CD4-positive, alpha-beta T cell treated with Interferon alpha-2 for 1 hour (primary cell): ENCODE measurements around the gene KLK1.
"Not testable (repeated sequence)": the region's sequence is repeated elsewhere in the genome, so short reads cannot be mapped to it uniquely, and the experiment has no call there.

Source experiments
- DNase-seq, 2 donors: peaks; one replicate each; pipeline ENCODE4 v3.0.0-alpha.2; 2020 to 2022

The KLK1 gene

DNA sequence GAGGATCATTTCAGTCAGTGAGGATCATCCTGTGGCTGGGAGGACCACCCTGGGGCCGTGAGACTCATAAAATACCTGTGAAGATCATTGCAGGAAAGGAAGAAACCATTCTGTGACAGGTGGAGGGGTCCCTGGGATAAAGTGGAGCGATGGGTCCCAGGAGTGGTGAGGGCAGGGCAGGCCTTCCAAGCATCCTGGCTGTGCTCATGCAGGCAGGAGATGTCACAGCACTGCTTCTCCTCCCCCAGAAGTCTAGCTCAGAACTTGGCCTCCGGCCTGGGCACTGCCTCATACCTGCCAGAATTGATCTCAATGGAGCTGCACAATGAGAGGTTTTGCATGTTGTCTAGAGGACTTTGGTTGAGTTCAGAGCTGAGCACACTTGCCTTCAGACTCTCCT lies 11.1 kb downstream of the KLK1 start:
- no peak for DNase-seq

DNA sequence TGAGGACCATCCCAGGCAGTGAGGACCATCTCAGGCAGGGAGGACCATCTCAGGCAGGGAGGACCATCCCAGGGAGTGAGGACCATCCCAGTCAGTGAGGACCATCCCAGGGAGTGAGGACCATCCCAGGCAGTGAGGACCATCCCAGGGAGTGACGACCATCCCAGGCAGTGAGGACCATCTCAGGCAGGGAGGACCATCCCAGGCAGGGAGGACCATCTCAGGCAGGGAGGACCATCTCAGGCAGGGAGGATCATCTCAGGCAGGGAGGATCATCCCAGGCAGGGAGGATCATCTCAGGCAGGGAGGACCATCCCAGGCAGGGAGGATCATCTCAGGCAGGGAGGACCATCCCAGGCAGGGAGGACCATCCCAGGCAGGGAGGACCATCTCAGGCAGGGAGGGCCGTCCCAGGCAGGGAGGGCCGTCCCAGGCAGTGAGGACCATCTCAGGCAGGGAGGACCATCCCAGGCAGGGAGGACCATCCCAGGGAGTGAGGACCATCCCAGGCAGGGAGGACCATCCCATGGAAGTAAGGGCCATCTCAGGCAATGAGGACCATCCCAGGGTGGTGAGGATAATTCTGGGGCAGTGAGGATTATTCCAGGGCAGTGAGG lies 11.9 kb downstream of the KLK1 start:
- DNase-seq: not testable (repeated sequence)

DNA sequence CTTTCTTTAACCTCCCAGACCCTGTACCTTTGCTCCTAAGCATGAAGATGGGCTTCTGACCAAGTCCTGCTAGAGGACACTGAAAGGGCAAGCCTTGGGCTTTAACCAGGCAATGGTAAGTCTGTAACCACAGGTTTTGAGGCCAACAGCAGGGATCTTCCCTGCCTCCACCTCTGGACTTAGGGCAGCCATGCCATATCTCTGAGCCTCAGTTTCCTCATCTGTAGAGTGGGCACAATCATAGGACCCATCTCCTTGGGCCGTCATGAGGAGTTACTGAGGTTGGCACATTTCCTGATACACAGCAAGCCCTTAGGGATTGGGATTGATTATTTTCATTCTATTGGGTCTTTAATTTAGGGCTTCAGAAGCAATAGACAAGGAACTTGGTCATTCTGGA lies 14.7 kb downstream of the KLK1 start:
- no peak for DNase-seq

DNA sequence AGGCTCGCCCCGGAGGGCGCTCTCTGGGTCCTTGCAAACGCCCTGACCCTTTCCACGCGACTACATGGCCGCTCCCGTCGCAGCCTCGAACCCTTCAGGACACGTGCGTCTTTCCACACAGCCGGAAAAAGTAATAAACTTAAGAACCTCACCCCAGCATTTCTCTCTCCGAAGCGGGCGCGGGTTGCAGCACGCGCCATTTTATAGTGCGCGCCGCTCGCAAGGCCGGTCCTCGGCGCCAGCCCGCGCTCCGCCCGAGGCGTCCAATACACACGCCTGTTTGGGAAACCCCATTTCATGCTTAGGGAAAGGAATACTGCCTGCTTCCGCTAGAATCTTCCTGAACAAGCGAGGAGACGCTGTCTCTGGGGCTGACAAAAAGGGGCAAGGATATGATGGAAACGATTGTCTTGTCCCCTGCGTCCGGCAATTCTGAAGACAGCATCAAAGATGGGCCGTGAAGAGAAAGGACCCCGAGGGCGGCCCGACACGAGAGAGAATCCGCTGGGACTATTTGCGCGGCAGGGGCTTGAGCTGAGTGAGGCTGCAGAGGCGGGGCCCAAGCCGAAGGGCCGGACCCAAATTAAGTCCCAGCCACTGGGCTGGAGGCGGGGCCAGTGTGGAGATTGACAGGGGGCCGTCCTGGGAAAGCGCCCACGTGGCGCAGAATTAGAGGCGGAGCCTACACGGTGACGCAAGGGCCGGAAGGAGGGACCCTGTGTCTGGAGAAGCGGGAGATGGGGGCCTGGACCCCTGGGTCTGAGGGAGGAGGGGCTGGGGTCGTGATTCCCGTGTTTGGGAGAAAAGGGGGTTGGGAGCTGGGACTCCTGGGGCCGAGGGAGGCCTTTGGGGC lies 18.9 kb downstream of the KLK1 start:
- peak; percentile 99 for DNase-seq

DNA sequence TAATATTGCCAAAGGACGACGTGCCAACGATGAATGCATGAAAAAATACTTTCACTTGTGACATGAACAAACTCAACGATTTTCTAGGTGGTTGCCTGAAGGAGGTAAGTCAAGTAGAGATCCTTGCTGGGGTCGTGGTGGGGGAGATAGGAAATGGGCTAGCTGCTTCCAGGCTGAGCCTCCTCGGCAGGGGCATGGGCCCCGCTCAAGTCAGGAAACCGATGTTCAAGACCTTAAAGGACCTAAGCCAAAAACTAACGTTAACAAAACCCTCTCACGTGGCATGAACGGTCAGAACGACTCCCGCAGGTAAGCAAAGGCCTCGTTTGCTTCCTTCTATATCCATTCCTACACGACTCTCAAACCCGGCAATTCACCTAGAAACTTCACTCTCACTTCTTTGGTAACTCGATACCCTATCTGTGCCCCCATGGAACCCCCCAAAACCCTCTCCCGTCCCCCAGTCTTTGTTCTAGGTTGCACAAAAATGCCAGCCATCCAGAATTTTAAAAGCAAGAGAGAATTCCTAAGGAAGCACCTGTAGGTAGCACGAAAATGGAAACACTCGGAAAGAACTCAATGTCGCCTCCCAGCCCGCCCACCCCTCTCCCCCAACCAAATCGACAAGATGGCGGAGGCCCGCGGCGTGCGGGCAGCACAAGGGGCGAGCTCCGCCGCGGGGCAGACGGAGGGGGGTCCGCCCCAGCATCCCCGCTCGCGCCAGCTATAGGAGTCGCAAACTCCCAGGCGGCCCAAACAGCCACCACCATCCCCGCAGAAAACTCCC lies 19.8 kb downstream of the KLK1 start:
- DNase-seq: peak in 1 of 2 donors; percentile 36

DNA sequence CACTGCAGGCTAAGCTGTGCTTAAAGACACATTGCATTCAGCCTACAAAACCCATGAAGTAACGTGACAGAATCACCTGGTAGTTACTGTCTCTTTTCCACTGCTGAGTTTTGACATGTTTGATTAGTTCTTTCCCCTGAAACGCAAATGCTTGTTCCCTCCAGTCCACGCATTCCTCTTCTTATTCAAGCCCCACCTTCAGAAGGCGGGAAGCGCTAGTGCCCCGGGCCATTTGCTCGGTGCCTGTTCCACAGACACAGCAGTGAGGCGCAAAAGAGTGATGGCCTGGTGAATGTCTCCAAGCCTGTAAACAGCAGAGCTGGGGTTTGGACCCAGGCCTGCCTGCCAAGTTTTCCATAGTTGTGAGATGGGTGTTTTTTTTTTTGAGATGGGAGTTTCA lies 22.5 kb downstream of the KLK1 start:
- DNase-seq: no peak

DNA sequence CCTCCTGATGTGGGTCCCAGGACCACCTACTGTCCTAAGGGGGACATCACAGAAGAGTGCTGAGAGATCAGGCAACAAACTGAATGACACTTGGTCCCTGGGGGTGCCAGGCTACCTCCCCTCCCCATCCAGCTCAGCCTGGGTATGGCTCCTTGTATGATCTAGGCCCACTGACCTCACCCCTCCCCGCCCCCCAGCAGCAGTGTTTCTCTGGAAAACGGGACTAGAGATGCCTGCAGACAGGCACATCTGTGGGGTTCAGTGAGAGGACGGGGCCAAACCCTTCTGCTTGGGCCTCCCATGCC lies 24.1 kb downstream of the KLK1 start:
- no peak for DNase-seq

DNA sequence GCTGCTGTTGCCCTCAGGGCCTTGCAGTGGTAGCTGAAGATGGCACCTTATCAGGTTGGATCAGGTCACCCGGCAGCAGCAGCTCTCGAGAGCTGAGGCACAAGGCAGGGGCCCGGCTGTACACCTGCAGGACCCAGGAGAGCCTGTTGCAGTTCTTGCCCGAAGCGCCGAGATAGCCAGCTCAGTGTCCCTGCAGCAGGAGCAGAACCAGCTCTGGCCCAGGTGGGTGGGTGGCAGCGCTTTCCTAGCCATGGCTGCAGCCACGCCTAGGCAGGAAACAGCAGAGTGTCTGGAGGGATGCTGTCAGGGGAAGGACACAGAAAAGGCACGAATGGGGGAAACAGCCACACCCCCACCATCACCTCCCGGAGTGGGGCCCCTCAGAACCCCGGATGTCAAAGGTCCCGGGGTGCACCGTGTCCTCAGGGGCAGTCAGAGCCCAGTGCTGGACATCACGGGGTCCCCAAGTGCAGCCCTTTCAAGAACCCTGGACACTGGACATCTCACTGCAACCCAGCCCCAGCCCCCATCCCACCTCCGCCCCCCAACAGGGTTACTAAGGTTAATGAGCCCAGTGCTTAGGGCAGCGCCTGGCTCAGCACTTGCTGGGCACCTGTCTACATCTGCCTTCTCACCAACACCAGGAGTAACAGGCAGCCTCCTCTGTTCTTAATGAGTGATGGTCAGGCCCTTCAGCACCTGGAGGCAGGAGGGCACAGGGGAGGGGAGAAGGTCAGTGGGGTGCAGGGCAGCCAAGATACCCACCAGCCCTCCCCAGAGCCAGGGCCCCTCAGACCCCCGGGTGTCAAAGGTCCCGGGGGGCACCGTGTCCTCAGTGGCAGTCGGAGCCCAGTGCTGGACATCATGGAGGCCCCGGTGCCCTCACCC lies 24.7 kb downstream of the KLK1 start:
- DNase-seq: no peak

DNA sequence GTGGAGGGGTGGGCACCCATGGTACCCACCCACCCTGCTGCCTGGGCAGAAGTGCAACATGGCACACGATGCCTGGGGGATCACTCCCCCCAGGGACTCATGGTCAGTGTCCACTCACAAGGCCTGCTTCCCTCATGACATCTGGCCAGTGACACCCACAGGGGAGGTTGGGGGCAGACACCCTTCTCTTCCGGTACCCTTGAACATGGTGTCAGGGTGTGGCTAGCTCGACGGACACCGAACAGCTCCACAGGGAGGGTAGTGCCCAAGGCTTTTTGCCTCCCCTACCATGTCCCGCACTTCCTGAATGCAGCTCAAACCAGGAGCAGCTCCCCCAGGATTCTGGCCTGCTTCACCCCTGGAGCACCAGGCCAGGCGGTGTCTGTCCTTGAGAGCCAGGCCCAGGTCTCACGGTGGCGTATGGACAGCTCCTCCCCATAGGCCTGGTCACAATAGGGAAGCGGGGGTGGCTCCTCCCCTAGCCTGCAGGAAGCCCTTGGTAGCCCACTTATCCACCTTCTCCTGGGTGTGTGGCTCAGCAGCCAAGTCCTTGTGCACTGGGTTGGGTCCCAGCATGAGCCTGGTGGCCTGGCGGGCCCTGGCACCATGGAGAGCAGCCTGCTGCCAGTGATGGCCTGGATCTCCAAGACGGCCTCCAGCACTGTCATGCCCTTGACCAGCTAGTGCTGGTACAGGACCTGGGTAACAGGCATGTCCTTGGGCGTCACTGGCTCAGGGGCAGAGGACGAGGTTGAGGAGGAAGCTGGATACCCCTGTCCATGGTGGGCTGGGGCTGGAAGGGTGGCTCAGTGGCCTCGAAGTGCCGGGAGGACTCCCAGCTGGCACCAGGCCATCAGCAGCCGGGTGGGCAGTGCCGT lies 25.6 kb downstream of the KLK1 start:
- no peak for DNase-seq

DNA sequence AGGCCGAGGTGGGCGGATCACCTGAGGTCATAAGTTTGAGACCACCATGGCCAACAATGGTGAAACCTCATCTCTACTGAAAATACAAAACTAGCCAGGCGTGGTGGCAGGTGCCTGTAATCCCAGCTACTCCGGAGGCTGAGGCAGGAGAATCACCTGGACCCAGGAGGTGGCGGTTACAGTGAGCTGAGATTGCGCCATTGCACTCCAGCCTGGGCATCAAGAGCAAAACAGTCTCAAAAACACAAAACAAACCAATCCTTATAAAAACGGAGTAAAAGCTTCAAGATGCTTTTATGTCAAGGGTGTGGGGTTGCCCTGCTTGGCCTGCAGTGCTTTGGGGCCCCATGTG lies 26.2 kb downstream of the KLK1 start:
- no peak for DNase-seq

DNA sequence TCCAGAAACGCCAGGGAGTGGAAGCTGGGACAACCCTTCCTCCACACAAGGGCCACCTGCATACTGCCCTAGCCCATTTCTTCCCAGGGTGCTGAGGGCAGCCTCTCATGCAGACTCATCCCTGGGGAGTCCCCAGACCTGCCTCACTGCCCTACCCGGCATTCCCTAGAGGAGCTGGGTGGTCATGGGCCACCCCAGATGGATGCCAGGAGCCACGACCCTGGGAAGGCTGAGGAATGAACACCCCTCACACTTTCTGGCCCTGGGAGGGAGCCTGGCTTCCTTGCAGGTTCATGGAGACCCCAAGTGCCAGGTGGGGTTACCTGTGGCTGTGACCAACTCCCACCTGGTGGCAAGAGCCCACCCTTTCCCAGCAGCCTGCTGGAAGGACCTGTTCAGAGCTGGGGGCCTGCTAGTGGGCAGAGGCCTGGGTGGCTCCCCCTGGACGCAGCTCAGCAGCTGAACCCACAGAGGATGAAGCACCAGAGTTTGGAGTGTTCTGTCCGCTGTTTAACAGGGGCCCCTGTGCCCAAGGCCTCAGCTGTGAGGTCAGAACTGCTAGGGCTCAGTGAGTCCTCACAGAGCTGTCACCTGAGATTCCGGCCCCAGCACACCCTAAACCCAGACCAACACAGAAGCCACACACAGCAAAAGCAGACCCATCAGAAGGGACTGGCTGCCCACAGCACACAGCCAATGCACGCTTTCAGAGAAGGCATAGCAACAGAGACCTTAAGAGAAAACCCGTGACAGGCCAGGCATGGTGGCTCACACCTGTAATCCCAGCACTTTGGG lies 26.8 kb downstream of the KLK1 start:
- DNase-seq: no peak

DNA sequence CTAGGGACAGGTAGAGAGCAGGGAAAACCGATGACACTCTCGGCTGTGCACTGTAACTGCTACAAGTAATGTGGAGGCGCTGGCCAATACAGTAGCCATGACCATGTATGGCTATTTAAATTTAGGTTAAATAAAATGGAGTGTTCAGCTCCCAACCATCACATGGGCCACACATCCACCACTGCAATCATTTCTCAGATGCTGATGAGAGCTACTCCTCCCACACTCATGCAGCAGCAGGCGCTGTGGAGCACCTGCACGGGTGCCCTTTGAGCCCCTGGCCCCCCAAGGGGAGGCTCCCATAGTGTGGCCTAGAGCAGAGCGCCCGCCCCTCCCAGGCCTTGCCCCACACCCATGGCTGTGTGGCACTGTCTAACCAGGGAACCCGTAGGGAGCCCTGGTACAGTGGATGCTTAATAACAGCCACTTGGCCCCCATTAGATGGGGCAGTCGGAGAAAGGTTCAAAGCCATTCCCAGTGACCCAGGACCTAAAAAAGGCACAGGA lies 27.4 kb downstream of the KLK1 start:
- no peak for DNase-seq

DNA sequence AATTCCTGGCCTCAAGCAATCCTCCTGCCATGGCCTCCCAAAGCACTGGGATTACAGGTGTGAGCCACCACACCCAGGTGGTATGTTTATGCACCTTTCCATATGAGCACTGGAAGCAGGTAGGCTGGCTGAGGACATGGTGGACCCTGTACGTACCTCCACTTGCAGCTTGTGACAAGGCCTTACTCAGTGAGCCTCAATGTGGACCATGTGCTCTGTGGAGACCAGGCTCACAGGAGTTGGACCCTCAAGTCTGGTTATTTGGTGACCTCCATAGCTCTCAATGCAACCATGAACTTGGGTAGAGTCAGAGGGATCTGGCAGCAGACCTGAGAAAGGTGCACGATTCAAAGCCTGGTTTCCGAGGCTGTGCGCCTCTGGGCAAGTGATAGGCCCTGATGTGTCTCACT lies 27.9 kb downstream of the KLK1 start:
- DNase-seq: no peak

DNA sequence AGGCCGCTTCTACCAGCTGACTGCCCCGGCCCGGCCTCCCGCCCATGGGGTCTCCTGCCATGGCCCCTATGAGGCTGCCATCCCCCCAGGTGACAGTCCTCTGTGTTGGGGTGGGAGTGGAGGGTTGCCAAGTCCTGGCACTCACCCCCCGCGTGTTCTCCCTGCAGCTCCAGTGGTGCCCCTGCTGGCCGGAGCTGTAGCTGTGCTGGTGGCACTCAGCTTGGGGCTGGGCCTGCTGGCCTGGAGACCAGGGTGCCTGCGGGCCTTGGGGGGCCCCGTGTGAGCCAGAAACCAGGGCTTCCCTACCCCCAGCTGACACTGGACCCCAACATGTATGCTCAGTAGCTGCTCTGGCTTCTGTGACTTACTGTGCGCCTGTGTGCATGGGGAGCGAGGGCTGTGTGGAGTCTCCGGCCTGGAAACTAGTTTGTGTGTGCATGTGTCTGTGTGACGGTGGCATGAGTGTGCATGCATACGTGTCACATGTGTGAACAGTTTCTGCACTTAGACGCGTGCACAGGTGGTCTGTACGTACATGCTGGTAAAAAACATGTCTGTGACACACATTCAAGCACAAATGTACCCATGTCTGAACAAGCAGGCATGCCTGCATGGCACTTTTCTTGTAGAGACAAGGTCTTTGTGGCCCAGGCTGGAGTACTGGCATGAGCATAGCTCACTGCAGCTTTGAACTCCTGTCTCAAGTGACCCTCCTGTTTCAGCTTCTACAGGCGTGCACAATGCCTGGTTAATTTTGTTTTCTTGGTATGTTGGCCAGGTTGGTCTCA lies 28.5 kb downstream of the KLK1 start:
- no peak for DNase-seq

DNA sequence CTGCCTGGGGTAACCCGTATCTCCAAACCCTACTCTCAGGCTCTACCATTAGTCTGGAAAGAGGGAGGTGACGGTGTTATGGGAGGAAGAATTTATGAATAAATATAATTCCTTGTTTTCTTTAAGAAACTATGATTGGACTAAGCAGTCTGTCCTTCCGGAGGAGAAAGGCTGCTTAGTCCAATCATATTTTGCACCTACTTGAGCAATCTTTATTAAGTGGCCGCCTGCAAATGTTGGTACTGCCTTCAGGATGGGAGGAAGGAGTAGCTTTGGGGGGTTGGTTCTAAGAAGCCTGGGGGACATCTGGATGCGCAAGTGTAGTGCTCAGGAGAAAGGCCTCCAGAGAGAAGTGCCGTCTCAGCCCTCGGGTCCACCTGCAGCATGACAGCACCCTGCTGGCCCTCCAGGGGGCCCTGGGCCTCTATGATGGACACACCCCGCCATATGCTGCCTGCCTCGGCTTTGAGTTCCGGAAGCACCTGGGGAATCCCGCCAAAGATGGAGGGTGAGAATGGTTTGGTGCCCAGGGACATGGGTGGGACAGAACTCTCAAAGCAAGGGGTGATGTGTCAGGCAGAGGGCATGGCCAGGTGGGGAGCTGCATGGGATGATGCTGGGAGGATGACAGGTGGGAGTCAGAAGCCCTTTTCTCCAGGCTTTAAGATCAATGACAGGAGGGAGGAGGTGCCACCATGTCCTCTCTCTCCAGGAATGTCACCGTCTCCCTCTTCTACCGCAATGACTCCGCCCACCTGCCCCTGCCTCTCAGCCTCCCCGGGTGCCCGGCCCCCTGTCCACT lies 29.3 kb downstream of the KLK1 start:
- DNase-seq: no peak

DNA sequence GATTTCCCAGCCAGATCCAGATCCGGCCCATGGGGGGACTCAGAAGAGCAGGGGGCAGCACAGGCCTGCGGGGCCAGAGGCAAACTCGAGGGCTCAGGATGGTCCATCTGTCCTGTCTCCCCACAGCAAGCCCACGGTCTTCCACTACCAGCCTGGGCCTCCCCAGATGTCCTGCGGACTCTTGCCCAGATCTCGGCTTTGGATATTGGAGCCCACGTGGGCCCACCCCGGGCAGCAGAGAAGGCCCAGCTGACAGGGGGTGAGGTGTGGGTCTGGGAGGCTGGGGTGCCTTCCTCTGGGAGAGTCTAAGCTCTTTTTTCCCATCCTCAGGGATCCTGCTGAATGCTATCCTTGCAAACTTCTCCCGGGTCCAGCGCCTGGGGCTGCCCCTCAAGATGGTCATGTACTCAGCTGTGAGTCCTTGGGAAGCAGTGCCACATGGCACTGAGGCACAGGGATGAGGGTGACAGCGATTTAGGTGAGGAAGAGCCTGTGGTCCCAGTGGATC lies 30.0 kb downstream of the KLK1 start:
- no peak for DNase-seq

DNA sequence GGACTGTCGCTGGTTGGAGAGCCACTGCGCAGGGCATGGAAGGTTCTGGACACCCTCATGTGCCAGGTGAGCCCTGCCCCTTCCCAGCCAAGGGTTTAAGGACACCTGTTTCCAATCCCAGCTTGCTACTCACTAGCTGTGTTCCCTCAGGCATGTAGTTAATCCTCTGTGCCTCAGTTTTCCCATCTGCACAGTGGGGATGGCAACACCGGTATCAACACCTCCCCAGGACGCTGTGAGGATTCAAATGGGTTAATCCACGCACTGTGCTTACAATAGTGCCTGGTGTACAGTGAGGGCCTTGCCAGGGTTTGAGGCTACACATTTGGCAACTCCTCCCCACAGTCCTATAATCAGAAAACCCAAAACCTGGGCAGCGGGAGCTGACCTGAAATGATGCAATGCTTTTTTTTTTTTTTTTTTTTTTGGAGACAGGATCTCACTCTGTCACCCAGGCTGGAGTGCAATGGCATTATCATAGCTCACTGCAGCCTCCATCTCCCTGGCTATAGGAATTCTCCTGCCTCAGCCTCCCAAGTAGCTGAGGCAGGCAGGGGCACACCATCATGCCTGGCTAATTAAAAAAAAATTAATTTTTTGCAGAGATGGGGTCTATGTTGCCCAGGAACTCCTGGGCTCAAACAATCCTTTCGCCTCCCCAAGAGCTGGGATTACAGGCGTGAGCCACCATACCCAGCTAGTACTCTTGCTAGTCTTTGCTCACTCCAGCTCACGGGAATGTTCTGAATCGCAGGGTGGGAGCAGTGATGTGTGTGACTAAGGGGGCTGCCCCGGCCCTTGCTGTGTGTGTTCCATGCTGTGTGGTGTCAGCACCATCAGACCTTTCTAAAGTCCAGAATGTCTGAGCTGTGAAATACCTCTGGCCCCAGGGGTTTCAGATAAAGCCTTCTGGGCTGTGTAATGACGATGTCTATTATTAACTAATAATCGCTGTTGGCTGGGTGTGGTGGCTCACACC lies 31.0 kb downstream of the KLK1 start:
- DNase-seq: no peak
